PC-3 (cell line): ENCODE results near the gene LMO7. TPM values are rescaled to one million over a fixed set of nuclear protein-coding genes. Genes with fewer than 3 reads are reported as not detected.
A peak's percentile ranks its signal among the peaks of the same experiment; 100 is the strongest.

ENCODE experiments used
- ATAC-seq: fragments of 200-7000 bp; cut with Tn5 transposase; 2 replicates; pipeline ENCODE4 v1.9.1; 2020; ENCODE audit warnings: mild to moderate bottlenecking, moderate library complexity
- BruUV-seq: library from RNA; stranded (reverse); fragments of 400-500 nt; replicated peaks from 2 replicates; lab custom pipeline; 2021; lab: Mats Ljungman, UMichigan
- CTCF ChIA-PET: fragments of 300-600 bp; sonication (Branson Sonifier 250); formaldehyde crosslinking; loops from one replicate; lab custom pipeline; 2022; ENCODE audit warnings: antibody characterized with exemption; lab: Charles Lee
- POLR2A ChIA-PET: fragments of 300-600 bp; sonication (Branson Sonifier 250); formaldehyde crosslinking; loops from one replicate; lab custom pipeline; 2022; ENCODE audit warnings: antibody characterized with exemption; ENCODE audit not compliant: unreplicated experiment; lab: Charles Lee
- DNase-seq: peaks from one replicate; pipeline ENCODE4 v3.0.0-alpha.2; 2015
- H2AFZ ChIP-seq: fragments of 300-600 bp; sonication (generic); 2 replicates; pipeline ENCODE4 v1.6.0; 2016; ENCODE audit warnings: antibody characterized with exemption, low read length
- H3F3A ChIP-seq: fragments of 300-600 bp; sonication (generic); one replicate; pipeline ENCODE4 v1.6.0; 2017; ENCODE audit warnings: antibody characterized with exemption, low read length, control low read depth, mild to moderate bottlenecking; ENCODE audit not compliant: unreplicated experiment
- H3K27ac ChIP-seq: fragments of 300-600 bp; sonication (generic); 2 replicates; pipeline ENCODE4 v1.5.1; 2016; ENCODE audit warnings: mild to moderate bottlenecking, low read length
- H3K27me3 ChIP-seq: fragments of 300-600 bp; sonication (generic); 2 replicates; pipeline ENCODE4 v1.6.1; 2016; ENCODE audit warnings: low read length, mixed read lengths
- H3K36me3 ChIP-seq: fragments of 300-600 bp; sonication (generic); 2 replicates; pipeline ENCODE4 v1.6.1; 2016; ENCODE audit warnings: low read depth, mixed run types, low read length, mixed read lengths
- H3K4me1 ChIP-seq: fragments of 300-600 bp; sonication (generic); 2 replicates; pipeline ENCODE4 v1.5.1; 2016; ENCODE audit warnings: low read length; ENCODE audit not compliant: insufficient read depth
- H3K4me2 ChIP-seq: fragments of 300-600 bp; sonication (generic); 2 replicates; pipeline ENCODE4 v1.6.0; 2016; ENCODE audit warnings: low read length
- H3K4me3 ChIP-seq: fragments of 300-600 bp; sonication (generic); 2 replicates; pipeline ENCODE4 v1.5.1; 2016; ENCODE audit warnings: mild to moderate bottlenecking, low read length, mixed read lengths
- H3K79me2 ChIP-seq: fragments of 300-600 bp; sonication (generic); 2 replicates; pipeline ENCODE4 v1.6.1; 2017; ENCODE audit warnings: low read length, mixed read lengths
- H3K9ac ChIP-seq: fragments of 300-600 bp; sonication (generic); 2 replicates; pipeline ENCODE4 v1.6.0; 2016; ENCODE audit warnings: mild to moderate bottlenecking, low read length
- H3K9me2 ChIP-seq: fragments of 300-600 bp; sonication (generic); replicated peaks from 2 replicates; pipeline ENCODE4 v1.6.1; 2016; ENCODE audit warnings: mixed run types, low read length, mixed read lengths
- H3K9me3 ChIP-seq: fragments of 300-600 bp; sonication (generic); 2 replicates; pipeline ENCODE4 v1.6.1; 2016; ENCODE audit warnings: low read length, mixed read lengths
- H4K20me1 ChIP-seq: fragments of 300-600 bp; sonication (generic); 2 replicates; pipeline ENCODE4 v1.6.1; 2016; ENCODE audit warnings: low read length, mixed read lengths
- EZH2 ChIP-seq: fragments of 300-600 bp; sonication (generic); IDR thresholded peaks from one replicate; pipeline ENCODE4 v1.6.1; 2017; ENCODE audit warnings: antibody characterized with exemption, mild to moderate bottlenecking, low read length; ENCODE audit not compliant: unreplicated experiment
- EZH2phosphoT487 ChIP-seq: fragments of 300-600 bp; sonication (generic); IDR thresholded peaks from 2 replicates; pipeline ENCODE4 v1.6.1; 2018; ENCODE audit warnings: mild to moderate bottlenecking, antibody characterized with exemption, low read length, borderline replicate concordance
- intact Hi-C: fragments of 100-400 bp; cut with micrococcal nuclease; formaldehyde crosslinking; loops from 2 replicates; pipeline ENCODE4 v1.9.0; 2023
- total RNA-seq: library from RNA; depleted of rRNA; stranded (reverse); fragments of >200 nt; gene quantifications from 2 replicates; pipeline ENCODE4 v1.2.3, GENCODE V29; 2014
- TF ChIP-seq, protein P1 (sequence below): fragments of 300-600 bp; sonication (generic); conservative IDR thresholded peaks from 2 replicates; pipeline ENCODE4 v1.5.1; 2017; ENCODE audit warnings: antibody characterized with exemption, low read depth, mild to moderate bottlenecking, low read length

The LMO7 gene
- total RNA-seq, 1 experiment from 2014 or later: 83.6 TPM

DNA sequence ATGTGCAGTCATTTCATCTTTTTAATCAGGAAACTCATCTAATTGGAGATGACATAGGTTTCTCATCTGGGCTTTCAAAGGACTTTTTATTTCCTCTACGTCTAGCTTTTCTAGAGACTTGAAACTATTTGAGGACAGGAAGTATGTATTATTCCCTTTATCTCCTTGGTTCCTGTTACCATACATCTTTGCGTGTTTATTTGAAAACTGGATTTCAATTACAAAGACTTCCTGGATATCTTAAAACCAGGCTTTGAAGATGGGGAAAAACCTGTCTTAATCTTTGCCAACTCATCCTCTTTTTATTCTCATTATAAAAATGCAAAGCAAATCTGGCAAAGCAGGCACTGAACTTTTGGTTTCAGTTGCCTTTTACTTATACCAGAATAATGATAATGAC is 130.5 kb downstream of the LMO7 start:
- H3F3A ChIP-seq: no peaks in the 10 kb centered on the region
- no peak overlapping the region for H3K4me3 ChIP-seq
- H3K79me2 ChIP-seq: peaks cover 95% of the 10 kb centered on the region
- no TSS peak for BruUV-seq
- no peaks in the 10 kb centered on the region for H4K20me1 ChIP-seq
- CTCF ChIA-PET: no interaction called here
- H2AFZ ChIP-seq: no peak overlapping the region
- H3K4me1 ChIP-seq: peaks cover 37% of the 10 kb centered on the region
- ATAC-seq (no peak), DNase-seq (no peak)
- no peaks in the 10 kb centered on the region for H3K9me3 ChIP-seq
- H3K36me3 ChIP-seq: peaks cover 7% of the 10 kb centered on the region; the same call in 1 of the 2 replicates
- H3K4me2 ChIP-seq: no peak overlapping the region
- no peak overlapping the region for H3K27ac ChIP-seq
- TF ChIP-seq, protein P1, sequence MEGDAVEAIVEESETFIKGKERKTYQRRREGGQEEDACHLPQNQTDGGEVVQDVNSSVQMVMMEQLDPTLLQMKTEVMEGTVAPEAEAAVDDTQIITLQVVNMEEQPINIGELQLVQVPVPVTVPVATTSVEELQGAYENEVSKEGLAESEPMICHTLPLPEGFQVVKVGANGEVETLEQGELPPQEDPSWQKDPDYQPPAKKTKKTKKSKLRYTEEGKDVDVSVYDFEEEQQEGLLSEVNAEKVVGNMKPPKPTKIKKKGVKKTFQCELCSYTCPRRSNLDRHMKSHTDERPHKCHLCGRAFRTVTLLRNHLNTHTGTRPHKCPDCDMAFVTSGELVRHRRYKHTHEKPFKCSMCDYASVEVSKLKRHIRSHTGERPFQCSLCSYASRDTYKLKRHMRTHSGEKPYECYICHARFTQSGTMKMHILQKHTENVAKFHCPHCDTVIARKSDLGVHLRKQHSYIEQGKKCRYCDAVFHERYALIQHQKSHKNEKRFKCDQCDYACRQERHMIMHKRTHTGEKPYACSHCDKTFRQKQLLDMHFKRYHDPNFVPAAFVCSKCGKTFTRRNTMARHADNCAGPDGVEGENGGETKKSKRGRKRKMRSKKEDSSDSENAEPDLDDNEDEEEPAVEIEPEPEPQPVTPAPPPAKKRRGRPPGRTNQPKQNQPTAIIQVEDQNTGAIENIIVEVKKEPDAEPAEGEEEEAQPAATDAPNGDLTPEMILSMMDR: no peak
- no peak for TF ChIP-seq EZH2phosphoT487
- no peak for TF ChIP-seq EZH2
- intact Hi-C loops: no loop called here
- POLR2A ChIA-PET: no interaction called here
- no peaks in the 10 kb centered on the region for H3K9me2 ChIP-seq
- no peaks in the 10 kb centered on the region for H3K27me3 ChIP-seq
- H3K9ac ChIP-seq: no peak overlapping the region

DNA sequence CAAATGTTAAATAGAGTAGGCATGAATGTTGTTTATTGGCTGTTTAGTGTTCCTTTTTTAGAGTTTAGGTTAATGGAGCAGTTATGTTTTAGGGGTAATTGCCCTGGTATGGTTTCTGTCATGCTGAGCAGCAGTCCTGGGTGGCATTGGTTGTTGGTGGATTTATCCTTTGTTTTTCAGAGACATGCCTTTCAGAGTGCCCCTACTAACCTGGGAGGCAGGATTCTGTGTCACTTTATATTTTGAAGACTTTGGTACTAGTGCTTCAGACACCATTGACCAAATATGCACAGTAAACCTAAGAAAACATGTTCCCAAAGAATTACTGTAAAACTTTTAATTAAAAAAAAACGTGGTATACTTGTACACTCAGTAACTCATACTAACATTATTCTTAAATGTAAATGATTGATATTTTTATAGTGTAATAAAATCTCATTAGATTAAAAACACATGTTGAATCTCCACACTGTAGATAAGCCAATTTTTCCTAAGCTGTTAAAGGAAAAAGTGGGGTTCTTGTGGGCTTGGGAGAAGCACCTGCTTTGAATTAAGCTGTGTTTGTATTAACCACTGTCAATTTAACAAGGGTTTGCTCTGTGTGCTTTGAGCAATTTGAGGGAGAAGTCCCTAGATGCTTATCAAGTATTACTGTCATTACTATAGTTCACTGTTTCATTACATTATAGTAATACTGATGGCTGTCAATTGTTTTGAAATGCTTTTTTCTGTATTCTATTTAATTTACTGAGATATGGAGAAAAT is 133.2 kb downstream of the LMO7 start:
- intact Hi-C loops: no loop called here
- H3K27ac ChIP-seq: no peak overlapping the region
- peaks cover 52% of the 10 kb centered on the region for H3K4me1 ChIP-seq
- no peak for DNase-seq
- no peaks in the 10 kb centered on the region for H3K27me3 ChIP-seq
- no peak overlapping the region for H2AFZ ChIP-seq
- H3K36me3 ChIP-seq: peaks cover 8% of the 10 kb centered on the region; the same call in 1 of the 2 replicates
- no peaks in the 10 kb centered on the region for H3F3A ChIP-seq
- no peaks in the 10 kb centered on the region for H3K9me2 ChIP-seq
- TF ChIP-seq EZH2phosphoT487 (no peak), EZH2 (no peak)
- TF ChIP-seq, protein P1: no peak
- H4K20me1 ChIP-seq: no peaks in the 10 kb centered on the region
- ChIA-PET CTCF (no interaction called here), POLR2A (no interaction called here)
- BruUV-seq: no TSS peak
- H3K4me3 ChIP-seq: no peak overlapping the region
- H3K9ac ChIP-seq: no peak overlapping the region
- H3K4me2 ChIP-seq: no peak overlapping the region
- no peak for ATAC-seq
- peaks cover 92% of the 10 kb centered on the region for H3K79me2 ChIP-seq
- no peaks in the 10 kb centered on the region for H3K9me3 ChIP-seq

DNA sequence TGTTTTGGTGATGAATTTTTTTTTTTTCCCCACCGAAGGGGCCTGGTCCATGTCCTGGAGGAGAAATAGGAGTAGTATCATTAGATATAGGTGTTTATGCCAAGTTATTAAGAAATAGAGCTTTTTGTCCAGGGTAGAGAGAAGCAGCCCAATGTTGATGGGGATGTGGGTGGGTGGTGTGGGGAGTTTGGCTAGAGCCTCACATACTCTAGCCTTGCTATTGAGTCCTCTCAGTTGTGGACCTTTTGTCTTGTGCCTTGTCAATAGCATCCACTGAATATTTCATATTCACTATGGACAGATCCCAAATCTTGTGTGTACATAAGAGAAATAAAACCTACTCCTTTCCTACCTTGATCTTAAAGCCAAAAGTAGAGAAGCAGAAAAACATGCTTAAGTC is 134.0 kb downstream of the LMO7 start:
- H3K79me2 ChIP-seq: peaks cover 92% of the 10 kb centered on the region
- H3K9me3 ChIP-seq: no peaks in the 10 kb centered on the region
- TF ChIP-seq, protein P1: no peak
- TF ChIP-seq EZH2 (no peak), EZH2phosphoT487 (no peak)
- H3K27me3 ChIP-seq: no peaks in the 10 kb centered on the region
- H4K20me1 ChIP-seq: no peaks in the 10 kb centered on the region
- intact Hi-C loops: no loop called here
- H2AFZ ChIP-seq: no peak overlapping the region
- peaks cover 12% of the 10 kb centered on the region; the same call in 1 of the 2 replicates for H3K36me3 ChIP-seq
- H3K9me2 ChIP-seq: no peaks in the 10 kb centered on the region
- H3K27ac ChIP-seq: peak overlapping the region; percentile 95
- H3K4me1 ChIP-seq: peaks cover 56% of the 10 kb centered on the region
- ATAC-seq (no peak; the same call in 1 of the 2 replicates), DNase-seq (no peak)
- H3K9ac ChIP-seq: no peak overlapping the region
- H3F3A ChIP-seq: no peaks in the 10 kb centered on the region
- no TSS peak for BruUV-seq
- no peak overlapping the region for H3K4me2 ChIP-seq
- ChIA-PET POLR2A (no interaction called here), CTCF (no interaction called here)
- H3K4me3 ChIP-seq: no peak overlapping the region
